GM12891 (cell line): ENCODE measurements around the gene ZNF691.
"Not testable (repeated sequence)": the region's sequence is repeated elsewhere in the genome, so short reads cannot be mapped to it uniquely, and the experiment has no call there.

Experiments used
- DNase-seq: peaks from one replicate; pipeline ENCODE4 v3.0.0; 2011; ENCODE audit warnings: low spot score; ENCODE audit not compliant: insufficient read length
- FAIRE-seq: peaks from 2 replicates; lab custom pipeline; 2011; peaks lifted over from hg19 to GRCh38; lab: Jason Lieb, UNC
- PAX5 ChIP-seq: IDR thresholded peaks from 2 replicates; pipeline ENCODE4 v1.6.1; 2011; ENCODE audit warnings: low read length, moderate library complexity, mild to moderate bottlenecking; ENCODE audit not compliant: insufficient read depth, severe bottlenecking
- POLR2A ChIP-seq: IDR thresholded peaks from 2 replicates; pipeline ENCODE4 v1.6.1; 2011; ENCODE audit warnings: low read depth, low read length, control low read depth
- POLR2AphosphoS5 ChIP-seq: IDR thresholded peaks from 2 replicates; pipeline ENCODE4 v1.6.1; 2011; ENCODE audit warnings: low read depth, low read length, control low read depth
- POU2F2 ChIP-seq: IDR thresholded peaks from 2 replicates; pipeline ENCODE4 v1.6.1; 2011; ENCODE audit warnings: low read depth, mild to moderate bottlenecking, control low read depth, low read length, moderate library complexity
- SPI1 ChIP-seq: IDR thresholded peaks from 2 replicates; pipeline ENCODE4 v1.6.1; 2011; ENCODE audit warnings: low read depth, low read length, control low read depth
- TAF1 ChIP-seq: IDR thresholded peaks from 2 replicates; pipeline ENCODE4 v1.6.1; 2011; ENCODE audit warnings: low read depth, low read length, control low read depth

The ZNF691 gene

DNA sequence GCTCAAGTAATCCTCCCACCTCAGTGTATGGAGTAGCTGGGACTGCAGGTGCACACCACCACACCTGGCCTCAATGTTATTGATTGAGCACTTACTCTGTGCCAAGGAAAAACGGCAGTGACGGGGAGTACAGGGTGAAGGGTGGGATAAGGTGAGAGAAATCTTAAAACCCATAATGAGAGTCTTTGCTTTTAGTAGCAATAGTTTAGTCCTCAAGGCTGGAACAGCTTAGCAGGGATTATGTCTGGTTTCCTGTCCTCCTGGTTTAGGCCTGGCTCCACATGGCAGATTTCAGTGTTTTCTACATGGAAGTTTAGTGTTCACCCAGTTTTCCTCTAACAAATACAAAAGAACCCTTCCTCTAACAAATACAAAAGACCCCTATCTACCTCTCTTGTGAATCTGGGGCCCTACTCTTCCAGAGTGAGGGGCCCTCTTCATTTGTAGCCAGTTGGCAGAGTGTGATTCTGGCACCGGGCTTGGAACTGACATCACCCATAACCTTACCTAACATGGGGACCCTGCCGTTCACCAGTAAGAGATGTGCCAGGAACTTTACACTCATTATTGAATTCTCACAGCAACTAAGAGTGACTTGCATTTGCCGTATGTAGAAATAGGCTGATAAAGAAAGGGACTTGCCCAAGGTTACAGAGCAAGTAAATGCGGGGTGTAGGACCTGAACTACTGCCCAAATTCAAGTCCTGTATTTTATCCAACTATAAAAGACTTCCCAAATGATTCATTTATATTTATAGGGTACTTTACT, 6.9 kb downstream of the ZNF691 start:
- TF ChIP-seq PAX5 (no peak), TAF1 (no peak), POLR2AphosphoS5 (no peak), POU2F2 (no peak), SPI1 (no peak), POLR2A (no peak)
- DNase-seq (no peak), FAIRE-seq (no peak)

DNA sequence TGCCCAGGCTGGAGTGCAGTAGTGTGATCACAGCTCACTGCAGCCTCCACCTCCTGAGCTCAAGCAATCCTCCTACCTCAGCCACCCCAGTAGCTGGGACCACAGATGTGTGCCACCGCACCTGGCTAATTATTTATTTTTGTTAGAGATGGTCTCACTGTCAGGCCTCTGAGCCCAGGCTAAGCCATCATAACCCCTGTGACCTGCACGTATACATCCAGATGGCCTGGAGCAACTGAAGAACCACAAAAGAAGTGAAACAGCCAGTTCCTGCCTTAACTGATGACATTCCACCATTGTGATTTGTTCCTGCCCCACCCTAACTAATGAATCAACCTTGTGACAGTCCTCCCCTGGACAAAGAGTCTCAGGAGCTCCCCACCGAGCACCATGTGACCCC, 10.1 kb downstream of the ZNF691 start:
- not testable (repeated sequence) for FAIRE-seq, DNase-seq

DNA sequence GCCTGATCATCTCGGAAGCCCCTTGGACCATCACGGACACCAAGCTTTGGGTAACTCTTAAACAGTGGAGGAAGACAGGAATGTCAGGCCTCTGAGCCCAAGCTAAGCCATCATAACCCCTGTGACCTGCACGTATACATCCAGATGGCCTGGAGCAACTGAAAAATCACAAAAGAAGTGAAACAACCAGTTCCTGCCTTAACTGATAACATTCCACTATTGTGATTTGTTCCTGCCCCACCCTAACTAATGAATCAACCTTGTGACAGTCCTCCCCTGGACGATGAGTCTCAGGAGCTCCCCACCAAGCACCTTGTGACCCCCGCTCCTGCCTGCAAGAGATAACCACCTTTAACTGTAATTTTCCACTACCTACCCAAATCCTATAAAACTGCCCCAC, 13.0 kb downstream of the ZNF691 start:
- DNase-seq, FAIRE-seq: not testable (repeated sequence)

DNA sequence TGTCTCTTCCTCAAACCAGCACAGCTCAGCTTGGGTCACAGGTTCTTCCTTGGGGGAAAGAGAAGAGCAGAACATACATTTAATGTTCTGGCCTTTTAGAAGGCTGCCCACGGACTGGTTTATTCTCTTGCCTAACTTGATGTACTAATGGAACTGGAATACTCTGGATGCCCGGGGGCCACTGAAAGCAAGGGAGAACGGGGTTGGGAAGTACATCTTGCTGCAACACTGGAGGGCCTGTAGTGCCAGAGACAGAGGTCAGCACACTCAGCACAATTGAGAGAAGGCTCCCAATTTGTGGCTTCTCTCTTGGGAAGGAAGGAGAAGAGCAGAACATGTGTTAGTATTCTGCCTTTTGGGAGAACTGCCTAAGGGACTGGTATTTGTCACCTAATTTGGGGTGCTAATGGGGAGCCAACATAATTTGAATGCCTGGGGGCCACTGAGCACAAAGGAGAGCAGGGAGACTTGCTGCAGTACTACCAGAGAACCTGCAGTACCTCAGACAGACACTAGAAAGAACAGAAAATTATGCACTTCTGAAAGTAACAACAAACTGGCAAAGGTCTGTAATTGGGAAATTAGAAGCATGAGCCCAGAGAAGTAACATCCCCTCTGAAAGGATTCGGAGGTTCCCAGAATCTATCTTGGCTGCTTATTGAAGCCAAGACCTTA, 14.1 kb downstream of the ZNF691 start:
- FAIRE-seq (no peak), DNase-seq (no peak)
- TF ChIP-seq POLR2AphosphoS5, result no peak
- no peak for TF ChIP-seq POU2F2
- no peak for TF ChIP-seq TAF1
- no peak for TF ChIP-seq SPI1
- TF ChIP-seq POLR2A, result no peak
- no peak for TF ChIP-seq PAX5

DNA sequence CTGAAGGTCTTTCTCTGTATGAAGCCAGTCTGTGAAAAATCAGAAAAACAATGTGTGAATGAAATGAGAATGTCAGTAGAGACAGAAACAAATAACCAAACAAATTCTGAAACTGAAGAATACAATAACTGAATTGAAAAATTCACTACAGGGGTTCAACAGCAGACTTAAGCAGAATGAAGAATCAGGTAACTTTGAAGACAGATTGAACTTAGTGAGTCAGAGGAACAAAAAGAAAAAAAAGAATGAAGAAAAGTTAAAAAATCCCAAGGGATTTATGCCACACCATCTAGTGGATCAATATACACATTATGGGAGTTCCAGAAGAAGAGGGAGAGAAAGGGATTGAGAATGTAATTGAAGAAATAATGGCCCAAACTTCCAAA, 14.6 kb downstream of the ZNF691 start:
- TF ChIP-seq SPI1, result no peak
- no peak for TF ChIP-seq POLR2A
- no peak for TF ChIP-seq POU2F2
- no peak for TF ChIP-seq POLR2AphosphoS5
- TF ChIP-seq PAX5, result no peak
- no peak for TF ChIP-seq TAF1
- FAIRE-seq, result no peak
- DNase-seq, result no peak

DNA sequence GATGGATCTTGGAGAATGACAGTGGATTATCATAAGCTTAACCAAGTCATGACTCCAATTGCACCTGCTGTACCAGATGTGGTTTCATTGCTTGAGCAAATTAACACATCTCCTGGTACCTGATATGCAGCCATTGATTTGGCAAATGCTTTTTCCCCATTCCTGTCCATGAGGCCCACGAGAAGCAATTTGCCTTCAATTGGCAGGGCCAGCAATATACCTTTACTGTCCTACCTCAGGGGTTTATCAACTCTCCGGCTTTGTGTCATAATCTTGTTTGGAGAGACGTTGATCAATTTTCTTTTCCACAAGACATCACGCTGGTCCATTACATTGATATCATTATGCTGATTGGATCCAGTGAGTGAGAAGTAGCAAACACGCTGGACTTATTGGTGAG, 20.1 kb downstream of the ZNF691 start:
- no peak for DNase-seq
- FAIRE-seq, result no peak
- TF ChIP-seq PAX5 (no peak), POLR2AphosphoS5 (no peak), TAF1 (no peak), POLR2A (no peak)

DNA sequence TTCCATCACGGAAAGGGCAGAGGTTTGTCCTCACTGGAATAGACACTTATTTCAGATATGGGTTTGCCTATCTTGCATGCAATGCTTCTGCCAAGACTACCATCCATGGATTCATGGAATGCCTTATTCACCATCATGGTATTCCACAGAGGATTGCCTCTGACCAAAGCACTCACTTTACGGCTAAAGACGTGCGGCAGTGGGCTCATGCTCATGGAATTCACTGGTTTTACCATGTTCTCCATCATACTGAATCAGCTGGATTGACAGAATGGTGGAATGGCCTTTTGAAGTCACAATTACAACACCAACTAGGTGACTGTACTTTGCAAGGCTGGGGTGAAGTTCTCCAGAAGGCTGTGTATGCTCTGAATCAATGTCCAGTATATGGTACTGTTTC, 22.1 kb downstream of the ZNF691 start:
- FAIRE-seq, DNase-seq: not testable (repeated sequence)

DNA sequence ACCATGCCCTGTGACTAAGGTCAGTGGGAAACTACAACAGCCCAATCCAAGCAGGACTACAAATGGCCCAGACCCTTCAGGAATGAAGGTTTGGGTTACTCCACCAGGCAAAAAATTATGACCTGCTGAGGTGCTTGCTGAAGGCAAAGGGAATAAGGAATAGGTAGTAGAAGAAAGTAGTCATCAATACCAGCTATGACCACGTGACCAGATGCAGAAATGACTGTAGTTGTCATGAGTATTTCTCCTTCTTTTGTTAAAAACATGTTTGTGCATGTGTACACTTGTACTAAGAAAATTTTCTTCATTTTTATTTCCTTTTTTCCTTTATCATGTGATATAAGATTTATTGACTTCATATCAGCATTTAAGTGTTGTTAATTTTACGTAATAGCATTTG, 22.8 kb downstream of the ZNF691 start:
- DNase-seq, FAIRE-seq: not testable (repeated sequence)

DNA sequence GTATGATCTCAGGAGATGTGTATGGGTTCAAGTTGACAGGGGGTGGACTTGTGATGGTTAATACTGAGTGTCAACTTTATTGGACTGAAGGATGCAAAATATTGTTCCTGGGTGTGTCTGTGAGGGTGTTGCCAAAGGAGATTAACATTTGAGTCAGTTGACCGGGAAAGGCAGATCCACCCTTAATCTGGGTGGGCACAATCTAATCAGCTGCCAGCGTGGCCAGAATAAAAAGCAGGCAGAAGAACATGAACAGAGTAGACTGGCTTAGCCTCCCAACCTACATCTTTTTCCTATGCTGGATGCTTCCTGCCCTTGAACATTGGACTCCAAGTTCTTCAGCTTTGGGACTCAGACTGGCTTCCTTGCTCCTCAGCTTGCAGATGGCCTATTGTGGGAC, 23.3 kb downstream of the ZNF691 start:
- not testable (repeated sequence) for DNase-seq, FAIRE-seq

DNA sequence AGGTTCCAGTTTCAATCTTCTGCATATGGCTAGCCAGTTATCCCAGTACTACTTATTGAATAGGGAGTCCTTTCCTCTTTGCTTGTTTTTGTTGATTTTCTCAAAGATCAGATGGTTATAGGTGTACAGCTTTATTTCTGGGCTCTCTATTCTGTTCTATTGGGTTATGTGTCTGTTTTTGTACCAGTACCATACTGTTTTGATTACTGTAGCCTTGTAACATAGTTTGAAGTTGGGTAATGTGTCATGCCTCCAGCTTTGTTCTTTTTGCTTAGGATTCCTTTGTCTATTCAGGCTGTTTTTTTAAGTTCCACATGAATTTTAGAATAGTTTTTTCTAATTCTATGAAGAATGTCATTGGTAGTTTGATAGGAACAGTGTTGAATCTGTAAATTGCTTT, 26.7 kb downstream of the ZNF691 start:
- not testable (repeated sequence) for DNase-seq, FAIRE-seq

DNA sequence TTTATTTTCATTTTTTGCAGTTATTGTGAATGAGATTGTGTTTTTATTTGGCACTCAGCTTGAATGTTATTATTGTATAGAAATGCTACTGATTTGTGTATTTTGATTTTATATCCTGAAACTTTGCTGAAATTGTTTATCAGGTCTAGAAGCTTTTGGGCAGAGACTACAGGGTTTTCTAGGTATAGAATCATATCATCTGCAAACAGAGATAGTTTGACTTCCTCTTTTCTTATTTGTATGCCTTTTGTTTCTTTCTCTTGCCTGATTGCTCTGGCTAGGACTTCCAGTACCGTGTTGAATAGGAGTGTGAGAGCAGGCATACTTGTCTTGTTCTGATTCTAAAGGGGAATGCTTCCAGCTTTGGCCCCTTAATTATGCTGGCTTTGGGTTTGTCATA, 27.3 kb downstream of the ZNF691 start:
- DNase-seq (no peak), FAIRE-seq (no peak)
- TF ChIP-seq POLR2A (no peak), SPI1 (peak; percentile 79)

DNA sequence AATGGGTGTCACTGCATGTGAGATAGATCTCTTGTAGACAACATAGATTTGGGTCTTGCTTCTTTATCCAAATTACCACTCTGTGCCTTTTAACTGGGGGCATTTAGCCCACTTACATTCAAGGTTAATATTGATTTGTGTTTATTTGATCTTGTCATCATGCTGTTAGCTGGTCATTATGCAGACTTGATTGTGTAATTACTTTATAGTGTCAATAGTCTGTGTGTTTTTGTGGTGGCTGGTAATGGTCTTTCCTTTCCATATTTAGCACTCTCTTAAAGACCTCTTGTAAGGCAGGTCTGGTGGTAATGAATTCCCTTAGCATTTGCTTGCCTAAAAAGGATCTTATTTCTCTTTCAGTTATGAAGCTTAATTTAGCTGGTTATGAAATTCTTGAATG, 29.6 kb downstream of the ZNF691 start:
- DNase-seq, result no peak
- TF ChIP-seq POLR2AphosphoS5 (no peak), SPI1 (no peak), POLR2A (no peak), TAF1 (no peak), PAX5 (no peak), POU2F2 (no peak)
- no peak for FAIRE-seq
